Epidermal melanocyte (primary cell): Measurements from ENCODE around the gene IRF6.

Experiments
- DNase-seq: peaks from one replicate; pipeline ENCODE4 v3.0.0; 2011; ENCODE audit warnings: low spot score; ENCODE audit not compliant: insufficient read length

The IRF6 gene

GRCh38 chr1:209790286-209791193, 15.4 kb downstream of the IRF6 start:
- DNase-seq, result no peak

GRCh38 chr1:209789245-209789644, 16.7 kb downstream of the IRF6 start:
- DNase-seq, result no peak

- DNase-seq, result no peak
These were observed 18.4 kb downstream of the IRF6 start for GRCh38 chr1:209787551-209787950.

- no peak for DNase-seq
These were observed 19.8 kb downstream of the IRF6 start for GRCh38 chr1:209786146-209786545.

GRCh38 chr1:209785592-209785991, 20.4 kb downstream of the IRF6 start:
- DNase-seq, result no peak

GRCh38 chr1:209784265-209785169, 21.4 kb downstream of the IRF6 start, which contains the start of gene C1orf74:
Gene C1orf74, minus strand, starts transcription at chr1:209784559. Its CDS starts 925 bp downstream, at chr1:209783634.
- peak; percentile 94 for DNase-seq

GRCh38 chr1:209783386-209783785, 22.6 kb downstream of the IRF6 start:
- no peak for DNase-seq

- DNase-seq, result no peak
These were observed 25.7 kb downstream of the IRF6 start for GRCh38 chr1:209780268-209780667.

- no peak for DNase-seq
These were observed 27.8 kb downstream of the IRF6 start for GRCh38 chr1:209778102-209778501.

- DNase-seq, result no peak
These were observed 28.4 kb downstream of the IRF6 start for GRCh38 chr1:209777587-209777986.

- DNase-seq, result no peak
These were observed 30.3 kb downstream of the IRF6 start for GRCh38 chr1:209775678-209776077.

GRCh38 chr1:209774592-209774991, 31.4 kb downstream of the IRF6 start:
- DNase-seq, result no peak

- DNase-seq, result no peak
These were observed 33.8 kb downstream of the IRF6 start for GRCh38 chr1:209772126-209772525.

GRCh38 chr1:209770636-209771415, 35.1 kb downstream of the IRF6 start:
- no peak for DNase-seq

GRCh38 chr1:209769971-209770370, 36.0 kb downstream of the IRF6 start:
- no peak for DNase-seq

- DNase-seq, result peak; percentile 45
These were observed 36.6 kb downstream of the IRF6 start for GRCh38 chr1:209769171-209769904.

- no peak for DNase-seq
These were observed 37.6 kb downstream of the IRF6 start for GRCh38 chr1:209768354-209768774.

GRCh38 chr1:209767706-209768105, 38.2 kb downstream of the IRF6 start:
- no peak for DNase-seq

GRCh38 chr1:209767096-209767495, 38.8 kb downstream of the IRF6 start:
- no peak for DNase-seq

GRCh38 chr1:209766051-209766450, 39.9 kb downstream of the IRF6 start:
- no peak for DNase-seq
